ENCODE data around the gene FKBP1A.

The FKBP1A gene

DNA sequence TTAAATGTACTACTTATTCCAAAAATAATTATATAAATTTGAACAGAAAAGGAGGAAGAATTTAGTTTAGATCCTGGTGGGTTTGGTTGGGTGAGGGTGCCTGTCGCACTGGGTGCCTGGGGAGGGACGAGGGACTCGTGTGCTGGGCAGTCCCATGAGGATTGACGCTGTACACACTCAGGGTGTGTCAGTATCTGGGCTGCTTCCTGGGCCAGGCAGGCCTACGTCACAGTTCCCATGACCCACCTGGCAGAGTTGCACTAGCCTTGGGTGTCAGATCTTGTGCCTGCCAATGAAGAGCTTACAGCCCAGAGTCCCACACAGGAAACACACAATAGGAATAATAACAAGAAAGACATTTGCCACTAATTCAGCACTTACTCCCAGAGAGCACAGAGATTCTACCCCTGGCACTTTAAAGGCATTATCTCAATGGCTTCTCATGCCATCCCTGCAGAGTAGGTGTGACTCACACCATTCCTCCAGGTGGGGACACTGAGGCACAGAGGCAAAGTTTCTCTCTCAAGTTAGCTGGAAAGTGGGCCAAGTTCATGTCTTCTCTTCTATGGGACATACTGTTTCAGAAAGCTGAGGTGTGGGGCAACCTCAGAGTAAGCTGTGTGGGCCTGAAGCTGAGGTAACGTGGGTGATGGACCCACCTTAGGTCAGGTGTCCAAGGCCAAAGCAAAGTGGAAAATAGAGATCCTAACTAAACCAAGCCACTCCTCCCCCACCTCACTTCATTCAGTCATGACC, 62.6 kb downstream of the FKBP1A start:
- ChIA-PET CTCF (no interaction called here), POLR2A (no interaction called here)
- no peak for TF ChIP-seq BHLHE40 (IDR thresholded peaks at IDR 0.05; ENCODE audit: borderline replicate concordance)
- TF ChIP-seq ELF4 (IDR thresholded peaks at IDR 0.05) = no peak
- no peak for TF ChIP-seq ARNT (IDR thresholded peaks at IDR 0.05)
- DNase-seq (ENCODE audit: extremely low spot score) = no peak

DNA sequence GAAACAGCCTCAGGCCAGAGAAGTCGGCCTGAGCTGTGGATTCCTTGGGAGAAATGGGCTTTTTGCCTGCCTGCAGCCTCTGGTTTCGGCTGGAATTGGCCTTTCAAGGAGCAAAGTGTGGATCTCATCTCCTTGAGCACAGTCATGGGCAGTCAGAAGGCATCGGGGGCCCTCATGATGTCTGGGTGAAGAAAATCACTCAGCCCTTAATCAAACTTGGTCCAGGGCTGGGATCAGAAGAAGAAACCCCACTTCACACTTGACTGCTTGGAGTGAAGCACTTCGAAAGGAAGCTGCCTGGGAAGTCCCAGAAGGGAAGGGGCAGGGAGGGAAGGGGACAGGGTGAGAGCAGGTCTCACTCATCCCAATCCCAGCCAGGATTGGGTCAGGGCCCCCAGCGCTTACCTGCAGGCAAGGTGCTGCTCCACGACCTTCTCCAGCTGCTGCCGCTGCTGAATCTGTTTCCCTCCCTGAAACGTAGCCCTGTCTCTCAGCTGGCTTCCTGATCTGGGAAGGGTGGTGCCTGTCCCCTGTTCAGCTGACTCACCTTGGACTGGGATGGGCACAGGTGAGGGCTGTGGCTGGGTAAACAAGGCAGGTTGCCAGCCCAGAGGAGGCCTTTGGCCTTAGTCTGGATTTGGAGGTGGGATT, 64.0 kb downstream of the FKBP1A start, which contains the start of gene SDCBP2:
TSS of gene SDCBP2 (minus strand) at position 460 of the 651 bp plus-strand sequence. CDS start 8,723 bp downstream, outside the sequence.
- ChIA-PET CTCF (interaction anchor here (0.6 kb wide), 1 partner anchor 79 kb away, joined by 4 read pairs; no protein-coding TSS in a partner anchor), POLR2A (no interaction called here)
- no peak for TF ChIP-seq SP1 (IDR thresholded peaks at IDR 0.05)
- no peak for TF ChIP-seq FOXA1 (IDR thresholded peaks at IDR 0.05)
- no peak for TF ChIP-seq CTBP1 (IDR thresholded peaks at IDR 0.05; ENCODE audit: borderline replicate concordance)
- TF ChIP-seq, protein P1, sequence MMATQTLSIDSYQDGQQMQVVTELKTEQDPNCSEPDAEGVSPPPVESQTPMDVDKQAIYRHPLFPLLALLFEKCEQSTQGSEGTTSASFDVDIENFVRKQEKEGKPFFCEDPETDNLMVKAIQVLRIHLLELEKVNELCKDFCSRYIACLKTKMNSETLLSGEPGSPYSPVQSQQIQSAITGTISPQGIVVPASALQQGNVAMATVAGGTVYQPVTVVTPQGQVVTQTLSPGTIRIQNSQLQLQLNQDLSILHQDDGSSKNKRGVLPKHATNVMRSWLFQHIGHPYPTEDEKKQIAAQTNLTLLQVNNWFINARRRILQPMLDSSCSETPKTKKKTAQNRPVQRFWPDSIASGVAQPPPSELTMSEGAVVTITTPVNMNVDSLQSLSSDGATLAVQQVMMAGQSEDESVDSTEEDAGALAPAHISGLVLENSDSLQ (IDR thresholded peaks at IDR 0.05) = no peak
- no peak for TF ChIP-seq BHLHE40 (IDR thresholded peaks at IDR 0.05; ENCODE audit: borderline replicate concordance)
- TF ChIP-seq FOXM1 (IDR thresholded peaks at IDR 0.05; ENCODE audit: borderline replicate concordance) = no peak
- TF ChIP-seq NFRKB (IDR thresholded peaks at IDR 0.05) = no peak
- TF ChIP-seq L3MBTL2 (conservative IDR thresholded peaks at IDR 0.05) = no peak
- no peak for TF ChIP-seq FOXK2 (IDR thresholded peaks at IDR 0.05)
- no peak for TF ChIP-seq LEF1 (IDR thresholded peaks at IDR 0.05; ENCODE audit: borderline replicate concordance)
- no peak for TF ChIP-seq TARDBP (IDR thresholded peaks at IDR 0.05)
- TF ChIP-seq ARNT (IDR thresholded peaks at IDR 0.05) = no peak
- no peak for TF ChIP-seq HDGF (IDR thresholded peaks at IDR 0.05; ENCODE audit: borderline replicate concordance)
- TF ChIP-seq ELF4 (IDR thresholded peaks at IDR 0.05) = no peak
- TF ChIP-seq SUZ12 (IDR thresholded peaks at IDR 0.05) = no peak
- no peak for TF ChIP-seq ZNF384 (IDR thresholded peaks at IDR 0.05)
- no peak for DNase-seq (ENCODE audit: extremely low spot score)

DNA sequence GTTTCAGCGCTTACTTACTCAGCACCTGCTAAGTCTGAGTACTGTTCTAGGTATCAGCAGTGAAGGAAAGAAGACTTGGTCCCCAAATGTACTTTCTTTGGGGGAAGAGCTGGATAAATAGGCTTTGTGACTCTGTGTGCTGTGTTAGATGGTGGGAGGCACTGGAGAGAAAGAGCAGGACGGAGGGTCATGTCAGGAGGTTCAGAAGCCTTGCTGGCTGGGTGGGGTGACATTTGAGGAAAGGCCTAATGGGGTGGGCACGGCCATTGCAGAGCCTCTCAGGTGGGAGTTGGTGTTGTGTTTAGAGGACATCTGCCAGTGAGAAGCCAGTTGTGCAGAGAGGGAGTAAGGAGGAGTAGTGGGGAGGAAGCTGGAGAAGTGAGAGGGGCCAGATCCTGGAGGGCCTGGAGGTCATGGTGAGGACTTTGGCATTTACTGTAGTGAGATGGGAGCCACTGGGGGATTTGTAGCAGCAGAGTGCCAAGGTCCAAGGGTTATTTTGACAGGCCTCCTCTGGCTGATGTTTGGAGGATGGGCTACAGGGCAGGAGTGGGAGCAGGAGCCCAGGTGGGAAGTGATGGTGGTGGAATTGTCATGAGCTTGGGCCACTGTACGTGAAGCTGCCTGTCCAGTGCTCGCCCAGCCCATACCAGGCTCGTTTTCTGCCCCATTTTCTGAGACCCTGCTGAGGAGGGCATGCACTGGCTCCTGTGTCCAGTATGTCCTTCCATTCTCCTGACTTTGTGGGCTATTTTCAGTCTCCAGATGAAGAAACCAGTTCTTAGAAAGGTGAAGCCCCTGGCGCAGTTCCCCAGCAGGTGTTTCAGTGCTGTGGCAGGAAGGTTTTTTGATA, 64.8 kb downstream of the FKBP1A start:
- CTCF ChIA-PET = no interaction called here
- POLR2A ChIA-PET = interaction anchor here (0.7 to 2.2 kb wide), 3 partner anchors 8 to 64 kb away, joined by 3 to 7 read pairs (median 5); partner anchors contain the start of gene FKBP1A
- TF ChIP-seq CTBP1 (IDR thresholded peaks at IDR 0.05; ENCODE audit: borderline replicate concordance) = no peak
- DNase-seq (ENCODE audit: extremely low spot score) = no peak

DNA sequence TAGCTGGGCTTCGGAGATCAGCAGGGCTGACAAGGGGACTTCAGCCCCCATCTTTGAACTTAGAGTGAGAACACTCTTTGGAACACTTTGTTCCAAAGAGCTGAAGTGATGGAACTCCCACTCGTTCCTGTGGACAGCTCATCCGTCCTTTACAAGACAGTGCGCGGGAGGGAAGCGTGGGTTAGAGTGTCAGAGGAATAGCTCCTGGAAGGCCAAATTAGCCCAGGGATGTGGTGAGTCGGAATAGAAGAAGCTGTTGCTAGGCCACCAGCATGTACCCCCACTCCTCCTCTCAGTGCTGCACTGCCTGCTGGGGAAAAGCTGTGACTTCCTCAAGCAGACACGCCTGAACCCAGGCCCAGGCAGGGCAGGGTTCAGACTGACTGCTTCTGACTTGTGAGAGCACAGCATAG, 65.6 kb downstream of the FKBP1A start:
- ChIA-PET CTCF (no interaction called here), POLR2A (interaction anchor here (1.6 to 2.2 kb wide), 2 partner anchors 9 to 65 kb away, joined by 5 to 7 read pairs; partner anchors contain the start of gene FKBP1A)
- no peak for DNase-seq (ENCODE audit: extremely low spot score)
- TF ChIP-seq ELF4 (IDR thresholded peaks at IDR 0.05) = no peak
- TF ChIP-seq SP1 (IDR thresholded peaks at IDR 0.05) = no peak
- TF ChIP-seq L3MBTL2 (conservative IDR thresholded peaks at IDR 0.05) = no peak
- no peak for TF ChIP-seq LEF1 (IDR thresholded peaks at IDR 0.05; ENCODE audit: borderline replicate concordance)
- no peak for TF ChIP-seq CTBP1 (IDR thresholded peaks at IDR 0.05; ENCODE audit: borderline replicate concordance)
- TF ChIP-seq FOXK2 (IDR thresholded peaks at IDR 0.05) = no peak
- no peak for TF ChIP-seq SUZ12 (IDR thresholded peaks at IDR 0.05)
- TF ChIP-seq TARDBP (IDR thresholded peaks at IDR 0.05) = no peak
- TF ChIP-seq, protein P1 (IDR thresholded peaks at IDR 0.05) = no peak
- no peak for TF ChIP-seq ZNF384 (IDR thresholded peaks at IDR 0.05)
- TF ChIP-seq ARNT (IDR thresholded peaks at IDR 0.05) = no peak
- no peak for TF ChIP-seq FOXA1 (IDR thresholded peaks at IDR 0.05)
- TF ChIP-seq BHLHE40 (IDR thresholded peaks at IDR 0.05; ENCODE audit: borderline replicate concordance) = no peak
- TF ChIP-seq HDGF (IDR thresholded peaks at IDR 0.05; ENCODE audit: borderline replicate concordance) = no peak
- TF ChIP-seq NFRKB (IDR thresholded peaks at IDR 0.05) = no peak
- TF ChIP-seq FOXM1 (IDR thresholded peaks at IDR 0.05; ENCODE audit: borderline replicate concordance) = no peak

DNA sequence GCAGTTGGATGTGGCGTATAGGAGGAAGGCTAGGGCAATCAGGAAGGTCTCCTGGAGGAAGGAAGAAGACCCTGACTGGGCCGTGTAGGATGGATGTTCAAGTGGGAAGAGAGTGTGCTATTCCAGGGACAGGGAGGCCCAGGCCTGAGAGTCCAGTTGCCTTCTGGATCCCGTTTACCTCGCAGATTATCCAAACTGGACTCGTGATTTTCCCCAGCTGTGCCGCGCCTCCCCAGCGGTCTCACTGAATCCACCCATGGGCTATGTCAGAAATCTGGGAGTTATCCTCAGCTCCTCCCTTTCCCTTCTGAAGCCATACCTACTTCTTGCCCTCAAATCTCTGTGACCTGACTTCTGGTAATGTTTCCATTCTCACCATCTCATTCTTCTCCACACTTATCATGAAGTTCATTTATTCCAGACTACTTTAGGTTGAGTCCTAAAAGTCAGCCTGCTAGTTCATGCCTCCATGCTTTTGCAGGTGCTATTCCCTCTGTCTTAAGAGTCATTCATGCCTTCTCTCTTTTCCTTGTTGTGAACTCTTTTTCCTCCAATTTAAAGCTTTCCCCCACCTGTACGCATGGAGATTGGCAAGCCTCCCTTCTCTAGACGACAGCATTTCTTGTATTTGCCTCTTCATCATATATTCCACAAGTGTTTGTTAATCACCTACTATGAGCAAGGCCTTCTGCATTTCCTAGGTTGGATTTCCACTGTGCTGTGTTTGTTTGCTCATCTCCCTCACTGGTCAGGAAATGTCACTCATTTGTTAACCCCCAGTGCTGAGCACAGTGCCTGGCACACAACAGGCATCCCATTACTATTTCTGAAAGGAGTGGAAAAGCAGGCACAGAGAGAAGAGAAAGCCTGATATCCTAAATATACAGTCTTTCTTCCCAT, 66.6 kb downstream of the FKBP1A start:
- no peak for TF ChIP-seq SP1 (IDR thresholded peaks at IDR 0.05)
- no peak for TF ChIP-seq HDGF (IDR thresholded peaks at IDR 0.05; ENCODE audit: borderline replicate concordance)
- no peak for TF ChIP-seq L3MBTL2 (conservative IDR thresholded peaks at IDR 0.05)
- DNase-seq (ENCODE audit: extremely low spot score) = no peak
- ChIA-PET POLR2A (interaction anchor here (0.6 to 2.2 kb wide), 7 partner anchors 10 to 91 kb away, joined by 3 to 7 read pairs (median 4); partner anchors contain the start of gene FKBP1A), CTCF (interaction anchor here (1.0 kb wide), 1 partner anchor 141 kb away, joined by 3 read pairs; no protein-coding TSS in a partner anchor)
